ENCODE data around the gene GOSR1.
"Not testable (repeated sequence)": the region's sequence is repeated elsewhere in the genome, so short reads cannot be mapped to it uniquely, and the experiment has no call there.

GOSR1 gene

GRCh38 chr17:30575648-30576325 lies 98.6 kb downstream of the GOSR1 start:
- DNase-seq (ENCODE audit: low read depth, low spot score), result not testable (repeated sequence)

DNA sequence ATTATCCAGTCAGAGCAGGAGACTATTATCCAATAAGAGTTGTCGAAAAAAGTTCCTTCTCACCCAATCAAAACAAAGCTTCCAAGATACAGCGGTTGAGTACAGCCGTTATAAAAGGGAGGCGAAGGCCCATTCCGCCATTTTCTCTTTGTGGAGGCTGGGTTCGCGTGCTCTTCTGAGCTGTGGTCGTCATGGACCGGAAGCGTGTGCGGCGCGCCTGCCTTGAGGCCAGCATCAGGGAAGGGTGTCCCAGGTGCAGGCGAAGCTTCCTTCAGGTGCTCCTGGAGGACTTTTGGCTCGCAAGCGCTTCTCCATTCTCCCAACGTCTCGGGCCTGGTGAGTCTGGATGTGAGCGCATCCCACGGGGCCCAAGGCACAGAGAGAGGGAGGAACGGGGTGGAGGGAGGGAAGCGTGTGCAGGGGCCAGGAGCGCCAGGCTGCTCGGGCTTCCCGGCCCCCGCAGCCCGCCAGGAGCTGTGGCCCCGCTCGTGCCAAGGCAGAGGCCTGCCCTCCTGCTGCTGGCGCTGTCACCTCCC lies 99.2 kb downstream of the GOSR1 start:
- DNase-seq (ENCODE audit: low read depth, low spot score), result no peak

All from smooth muscle cell of the brain vasculature (primary cell).